Hepatocyte (in vitro differentiated cells): Measurements from ENCODE around the gene ADGRL3.

Source experiments
- EZH2 ChIP-seq: fragments of 200-600 bp; sonication (generic); IDR thresholded peaks from 2 replicates; pipeline ENCODE4 v1.6.1; 2016; ENCODE audit warnings: antibody characterized with exemption, mild to moderate bottlenecking, borderline replicate concordance
- TF ChIP-seq, protein P1 (sequence below): fragments of 200-600 bp; sonication (generic); IDR thresholded peaks from 2 replicates; pipeline ENCODE4 v1.5.1; 2016; ENCODE audit warnings: antibody characterized with exemption, mild to moderate bottlenecking; ENCODE audit not compliant: poor library complexity

DNA sequence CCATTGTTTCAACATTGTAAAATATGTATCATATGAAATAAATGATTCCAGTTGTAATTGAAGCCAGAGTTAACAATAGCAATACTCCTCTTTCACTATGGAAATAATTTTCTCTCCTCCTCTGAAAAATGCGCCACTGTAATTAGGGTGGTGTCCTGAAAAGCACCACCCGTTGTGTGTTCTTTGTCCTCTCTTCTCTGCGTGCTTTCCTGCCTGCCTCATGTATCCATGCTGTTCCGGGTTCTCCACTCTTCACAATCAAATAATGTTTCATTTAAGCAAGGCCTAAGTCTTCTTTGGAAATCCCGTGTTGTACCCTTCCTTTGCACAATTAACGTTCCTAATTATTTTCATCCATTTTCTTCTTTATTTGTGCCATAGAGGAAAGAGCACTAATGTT lies 293.3 kb downstream of the ADGRL3 start:
- TF ChIP-seq, protein P1, sequence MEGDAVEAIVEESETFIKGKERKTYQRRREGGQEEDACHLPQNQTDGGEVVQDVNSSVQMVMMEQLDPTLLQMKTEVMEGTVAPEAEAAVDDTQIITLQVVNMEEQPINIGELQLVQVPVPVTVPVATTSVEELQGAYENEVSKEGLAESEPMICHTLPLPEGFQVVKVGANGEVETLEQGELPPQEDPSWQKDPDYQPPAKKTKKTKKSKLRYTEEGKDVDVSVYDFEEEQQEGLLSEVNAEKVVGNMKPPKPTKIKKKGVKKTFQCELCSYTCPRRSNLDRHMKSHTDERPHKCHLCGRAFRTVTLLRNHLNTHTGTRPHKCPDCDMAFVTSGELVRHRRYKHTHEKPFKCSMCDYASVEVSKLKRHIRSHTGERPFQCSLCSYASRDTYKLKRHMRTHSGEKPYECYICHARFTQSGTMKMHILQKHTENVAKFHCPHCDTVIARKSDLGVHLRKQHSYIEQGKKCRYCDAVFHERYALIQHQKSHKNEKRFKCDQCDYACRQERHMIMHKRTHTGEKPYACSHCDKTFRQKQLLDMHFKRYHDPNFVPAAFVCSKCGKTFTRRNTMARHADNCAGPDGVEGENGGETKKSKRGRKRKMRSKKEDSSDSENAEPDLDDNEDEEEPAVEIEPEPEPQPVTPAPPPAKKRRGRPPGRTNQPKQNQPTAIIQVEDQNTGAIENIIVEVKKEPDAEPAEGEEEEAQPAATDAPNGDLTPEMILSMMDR: no peak
- TF ChIP-seq EZH2: no peak
